Fibroblast of skin of right quadriceps (primary cell): ENCODE measurements around the gene HERC4.
A peak's percentile ranks its signal among the peaks of the same experiment; 100 is the strongest.

ENCODE experiments used
- DNase-seq: peaks from one replicate; pipeline ENCODE4 v3.0.0-alpha.2; 2013

HERC4 gene, protein sequence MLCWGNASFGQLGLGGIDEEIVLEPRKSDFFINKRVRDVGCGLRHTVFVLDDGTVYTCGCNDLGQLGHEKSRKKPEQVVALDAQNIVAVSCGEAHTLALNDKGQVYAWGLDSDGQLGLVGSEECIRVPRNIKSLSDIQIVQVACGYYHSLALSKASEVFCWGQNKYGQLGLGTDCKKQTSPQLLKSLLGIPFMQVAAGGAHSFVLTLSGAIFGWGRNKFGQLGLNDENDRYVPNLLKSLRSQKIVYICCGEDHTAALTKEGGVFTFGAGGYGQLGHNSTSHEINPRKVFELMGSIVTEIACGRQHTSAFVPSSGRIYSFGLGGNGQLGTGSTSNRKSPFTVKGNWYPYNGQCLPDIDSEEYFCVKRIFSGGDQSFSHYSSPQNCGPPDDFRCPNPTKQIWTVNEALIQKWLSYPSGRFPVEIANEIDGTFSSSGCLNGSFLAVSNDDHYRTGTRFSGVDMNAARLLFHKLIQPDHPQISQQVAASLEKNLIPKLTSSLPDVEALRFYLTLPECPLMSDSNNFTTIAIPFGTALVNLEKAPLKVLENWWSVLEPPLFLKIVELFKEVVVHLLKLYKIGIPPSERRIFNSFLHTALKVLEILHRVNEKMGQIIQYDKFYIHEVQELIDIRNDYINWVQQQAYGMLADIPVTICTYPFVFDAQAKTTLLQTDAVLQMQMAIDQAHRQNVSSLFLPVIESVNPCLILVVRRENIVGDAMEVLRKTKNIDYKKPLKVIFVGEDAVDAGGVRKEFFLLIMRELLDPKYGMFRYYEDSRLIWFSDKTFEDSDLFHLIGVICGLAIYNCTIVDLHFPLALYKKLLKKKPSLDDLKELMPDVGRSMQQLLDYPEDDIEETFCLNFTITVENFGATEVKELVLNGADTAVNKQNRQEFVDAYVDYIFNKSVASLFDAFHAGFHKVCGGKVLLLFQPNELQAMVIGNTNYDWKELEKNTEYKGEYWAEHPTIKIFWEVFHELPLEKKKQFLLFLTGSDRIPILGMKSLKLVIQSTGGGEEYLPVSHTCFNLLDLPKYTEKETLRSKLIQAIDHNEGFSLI

DNA sequence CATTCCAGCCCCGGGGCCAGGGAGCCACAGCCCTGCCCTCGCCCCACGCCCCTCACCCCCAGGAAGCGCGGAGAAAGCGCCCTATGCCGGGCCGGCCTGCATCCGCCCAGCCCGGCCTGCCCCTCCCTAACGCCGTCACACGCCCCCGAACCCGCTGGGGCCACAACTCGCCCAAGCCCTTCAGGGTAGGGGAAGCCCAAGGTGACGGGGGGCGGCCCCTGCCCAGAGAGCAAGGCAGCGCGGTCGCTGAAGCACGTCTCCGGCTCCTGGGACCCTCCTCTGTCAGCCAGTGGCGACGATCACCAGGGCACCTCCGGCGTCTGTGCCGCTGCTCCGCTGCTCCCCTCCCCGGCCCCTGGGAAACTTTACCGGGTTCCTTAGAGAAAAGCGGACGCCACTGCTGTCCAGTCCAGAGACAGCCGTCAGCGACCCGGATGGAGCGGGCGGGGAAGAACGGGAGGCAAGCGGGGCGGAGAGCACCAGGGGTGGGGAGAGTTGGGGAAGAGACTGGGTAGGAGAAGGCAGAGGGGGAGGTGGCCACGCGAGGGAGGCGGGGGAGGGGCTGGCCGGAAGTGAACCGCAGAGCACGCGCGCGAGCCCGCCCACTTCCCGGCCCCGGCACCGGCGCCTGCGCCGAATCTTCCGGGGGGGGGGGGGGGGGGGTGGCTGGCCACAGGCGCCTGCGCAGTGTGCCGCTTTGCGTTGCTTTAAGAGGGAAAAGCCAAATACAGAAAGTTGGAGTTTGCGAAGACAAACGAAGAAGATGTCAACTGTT is at the start of gene HERC4:
HERC4 (minus strand) TSS at position 509 of the 775 bp plus-strand sequence. CDS start 2,175 bp downstream, outside the sequence.
- peak; percentile 94 for DNase-seq

DNA sequence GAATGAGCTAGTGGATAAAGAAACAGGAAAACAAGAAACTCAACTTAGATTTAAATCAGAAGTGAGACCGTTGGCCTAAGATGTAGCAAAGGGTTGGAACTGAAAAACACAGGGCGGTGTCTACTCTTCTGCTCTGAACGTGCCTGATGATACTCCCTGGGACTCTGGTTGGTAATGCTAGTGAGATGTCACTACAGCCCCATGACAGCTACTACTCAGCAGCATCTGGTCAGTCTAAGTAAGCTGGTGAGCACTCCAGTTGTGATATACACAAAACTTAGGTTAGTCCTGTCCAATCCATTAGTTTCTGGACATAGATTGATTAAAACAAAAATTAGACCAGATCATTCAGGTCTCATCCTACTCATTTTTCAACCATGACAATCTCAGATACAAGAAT is 49.6 kb upstream of the HERC4 start:
- DNase-seq: no peak

- DNase-seq: peak; percentile 28
Measured at GRCh38 chr10:68121852-68122251, 46.8 kb upstream of the HERC4 start.

DNA sequence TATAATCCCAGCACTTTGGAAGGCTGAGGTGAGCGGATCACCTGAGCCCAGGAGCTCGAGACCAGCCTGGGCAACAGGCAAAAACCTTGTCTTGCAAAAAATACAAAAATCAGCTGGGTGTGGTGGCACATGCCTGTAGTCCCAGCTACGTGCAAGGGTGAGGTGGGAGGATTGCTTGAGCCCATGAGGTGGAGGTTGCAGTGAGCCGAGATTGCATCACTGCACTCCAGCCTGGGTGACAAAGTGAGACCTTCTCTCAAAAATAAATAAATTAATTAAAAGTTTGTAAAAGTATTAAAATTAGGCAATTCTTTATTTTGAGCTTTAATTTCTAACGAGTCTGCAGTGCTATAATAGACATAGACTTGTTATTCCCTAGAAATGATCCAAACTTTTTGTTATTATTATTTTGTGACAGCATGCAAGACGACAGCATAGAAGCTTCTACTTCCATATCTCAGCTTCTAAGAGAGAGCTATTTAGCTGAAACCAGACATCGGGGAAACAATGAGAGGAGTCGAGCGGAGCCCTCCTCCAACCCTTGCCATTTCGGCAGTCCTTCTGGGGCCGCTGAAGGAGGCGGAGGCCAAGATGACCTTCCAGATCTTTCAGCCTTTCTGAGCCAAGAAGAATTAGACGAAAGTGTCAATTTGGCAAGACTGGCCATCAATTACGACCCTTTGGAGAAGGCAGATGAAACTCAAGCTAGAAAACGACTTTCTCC is 46.1 kb upstream of the HERC4 start:
- DNase-seq: no peak

- DNase-seq: no peak
Measured at GRCh38 chr10:68118657-68119056, 43.6 kb upstream of the HERC4 start.

GRCh38 chr10:68112837-68113236 is 37.8 kb upstream of the HERC4 start:
- DNase-seq: no peak

- DNase-seq: no peak
Measured at GRCh38 chr10:68111584-68111983, 36.5 kb upstream of the HERC4 start.

DNA sequence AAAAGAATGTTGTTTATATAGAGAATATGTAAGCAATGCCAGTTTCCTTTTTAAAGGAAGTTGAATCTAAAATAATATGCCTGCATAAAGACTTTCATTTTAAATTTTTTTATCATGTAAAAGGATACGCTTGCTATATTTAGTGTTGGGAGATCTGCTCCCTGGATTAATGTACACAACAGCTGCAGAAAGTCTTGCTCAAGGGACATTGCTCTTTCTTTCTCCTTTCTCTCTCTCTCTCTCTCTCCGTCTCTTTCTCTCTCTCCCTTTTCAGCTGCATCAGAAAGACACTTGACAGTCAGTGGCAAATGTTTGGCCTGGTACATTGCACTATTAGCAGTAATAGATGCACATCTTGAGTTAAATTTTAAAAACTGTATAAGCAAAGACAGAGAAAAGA is 34.9 kb upstream of the HERC4 start:
- no peak for DNase-seq

GRCh38 chr10:68109331-68109730 is 34.2 kb upstream of the HERC4 start, which contains the start of gene MYPN:
Gene MYPN, plus strand, starts transcription at chr10:68109488. Its CDS starts 11,951 bp downstream, at chr10:68121439.
- no peak for DNase-seq

DNA sequence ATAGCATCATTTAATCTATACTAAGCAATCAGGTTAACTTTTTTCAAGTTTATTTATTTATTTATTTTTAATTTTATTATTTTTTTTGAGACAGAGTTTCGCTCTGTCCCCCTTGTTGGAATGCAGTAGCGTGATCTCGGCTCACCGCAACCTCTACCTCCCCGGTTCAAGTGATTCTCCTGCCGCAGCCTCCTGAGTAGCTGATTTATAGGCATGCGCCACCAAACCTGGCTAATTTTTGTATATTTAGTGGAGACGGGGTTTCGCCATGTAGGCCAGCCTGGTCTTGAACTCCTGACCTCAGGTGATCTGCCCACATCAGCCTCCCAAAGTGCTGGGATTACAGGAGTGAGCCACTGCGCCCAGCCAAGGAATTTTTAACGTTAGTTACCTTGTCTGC is 33.6 kb upstream of the HERC4 start:
- no peak for DNase-seq

GRCh38 chr10:68108051-68108450 is 33.0 kb upstream of the HERC4 start:
- DNase-seq: no peak

GRCh38 chr10:68107651-68108050 is 32.6 kb upstream of the HERC4 start:
- DNase-seq: no peak

DNA sequence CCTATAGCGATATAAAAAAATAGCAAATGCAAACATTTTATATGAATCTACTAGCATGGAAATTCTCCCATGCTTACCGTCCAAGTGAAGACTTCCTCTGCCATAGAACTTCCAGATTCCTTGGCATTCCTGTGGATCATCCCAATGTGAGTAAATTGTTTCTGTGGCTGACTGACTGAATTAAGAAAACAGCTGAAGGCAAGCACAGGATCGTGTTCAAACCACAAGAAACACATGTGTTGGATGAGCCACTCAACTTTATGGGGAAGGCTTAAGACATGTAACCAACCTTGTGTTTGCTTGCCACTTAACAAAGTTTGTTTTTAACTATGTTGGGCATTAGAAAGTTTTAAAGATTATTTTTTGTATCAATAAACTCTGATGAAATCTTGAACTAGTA is 31.6 kb upstream of the HERC4 start:
- DNase-seq: peak; percentile 96

- DNase-seq: peak; percentile 87
Measured at GRCh38 chr10:68105820-68106219, 30.7 kb upstream of the HERC4 start.

GRCh38 chr10:68103901-68104300 is 28.8 kb upstream of the HERC4 start:
- DNase-seq: no peak

DNA sequence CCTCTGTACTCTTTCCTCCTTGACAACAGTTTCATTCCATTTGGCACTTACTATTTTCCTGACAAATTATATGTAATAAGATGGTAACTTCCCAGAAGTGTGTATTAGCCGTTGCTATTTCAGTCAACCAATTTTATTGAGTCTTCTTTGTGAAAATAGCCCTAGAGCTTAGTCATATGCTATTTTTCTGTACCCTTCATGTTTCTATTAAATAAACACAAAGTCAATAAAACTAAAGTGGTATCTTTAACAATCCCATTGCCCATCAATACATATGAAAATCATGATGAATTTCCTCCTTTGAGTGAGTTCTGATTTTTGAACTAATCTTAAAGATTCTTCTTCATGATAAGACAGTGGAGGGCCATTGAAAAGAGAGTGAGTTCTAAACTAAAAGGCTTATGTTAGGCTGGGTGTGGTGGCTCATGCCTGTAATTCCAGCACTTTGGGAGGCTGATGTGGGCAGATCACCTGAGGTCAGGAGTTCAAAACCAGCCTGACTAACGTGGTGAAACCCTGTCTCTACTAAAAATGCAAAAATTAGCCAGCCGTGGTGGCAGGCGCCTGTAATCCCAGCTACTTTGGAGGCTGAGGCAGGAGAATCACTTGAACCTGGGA is 28.3 kb upstream of the HERC4 start:
- peak; percentile 44 for DNase-seq

GRCh38 chr10:68101066-68101465 is 26.0 kb upstream of the HERC4 start:
- no peak for DNase-seq

GRCh38 chr10:68099736-68100135 is 24.7 kb upstream of the HERC4 start:
- peak; percentile 87 for DNase-seq

GRCh38 chr10:68096913-68097516 is 21.9 kb upstream of the HERC4 start:
- peak; percentile 97 for DNase-seq

GRCh38 chr10:68095153-68095552 is 20.1 kb upstream of the HERC4 start:
- peak; percentile 87 for DNase-seq

- peak; percentile 72 for DNase-seq
Measured at GRCh38 chr10:68092512-68092911, 17.4 kb upstream of the HERC4 start.
